Osteoblast (primary cell): ENCODE data around the gene HOXB6. TPM values are rescaled to one million over a fixed set of nuclear protein-coding genes. Genes with fewer than 3 reads are reported as not detected.
A peak's percentile ranks its signal among the peaks of the same experiment; 100 is the strongest.

ENCODE experiments used
- DNase-seq: peaks from one replicate; pipeline ENCODE4 v3.0.0; 2011; ENCODE audit warnings: low spot score, mixed read lengths; ENCODE audit not compliant: insufficient read length; ENCODE audit errors: missing footprints
- H2AFZ ChIP-seq: 2 replicates; pipeline ENCODE4 v1.6.0; 2011; ENCODE audit warnings: mild to moderate bottlenecking, low read length
- H3K27ac ChIP-seq: 2 replicates; pipeline ENCODE4 v1.5.1; 2011; ENCODE audit warnings: mild to moderate bottlenecking, low read depth, low read length, moderate library complexity
- H3K27me3 ChIP-seq: 2 replicates; pipeline ENCODE4 v1.6.0; 2012; ENCODE audit warnings: mild to moderate bottlenecking, control low read depth, inconsistent platforms, low read length, moderate library complexity; ENCODE audit not compliant: insufficient read depth
- H3K36me3 ChIP-seq: 2 replicates; pipeline ENCODE4 v1.5.1; 2011; ENCODE audit warnings: mild to moderate bottlenecking, low read length, control low read depth, moderate library complexity; ENCODE audit not compliant: insufficient read depth
- H3K4me1 ChIP-seq: 2 replicates; pipeline ENCODE4 v1.5.1; 2011; ENCODE audit warnings: mild to moderate bottlenecking, low read length, control low read depth, moderate library complexity; ENCODE audit not compliant: insufficient read depth
- H3K4me2 ChIP-seq: 2 replicates; pipeline ENCODE4 v1.6.0; 2011; ENCODE audit warnings: mild to moderate bottlenecking, low read length; ENCODE audit not compliant: insufficient read depth
- H3K4me3 ChIP-seq: fragments of 200-600 bp; sonication (generic); 3 replicates; pipeline ENCODE4 v1.5.1; 2012; ENCODE audit warnings: mild to moderate bottlenecking, low read length, inconsistent platforms; ENCODE audit not compliant: insufficient read depth
- H3K79me2 ChIP-seq: 2 replicates; pipeline ENCODE4 v1.6.0; 2012; ENCODE audit warnings: mild to moderate bottlenecking, low read length, control low read depth, inconsistent platforms; ENCODE audit not compliant: insufficient read depth
- H3K9me3 ChIP-seq: 2 replicates; pipeline ENCODE4 v1.5.1; 2011; ENCODE audit warnings: low read depth, low read length, control low read depth
- H4K20me1 ChIP-seq: 2 replicates; pipeline ENCODE4 v1.6.0; 2012; ENCODE audit warnings: mild to moderate bottlenecking, low read length, control low read depth; ENCODE audit not compliant: insufficient read depth
- CTCF ChIP-seq: IDR thresholded peaks from 2 replicates; pipeline ENCODE4 v1.5.1; 2011; ENCODE audit warnings: mild to moderate bottlenecking, low read depth, low read length, moderate library complexity; ENCODE audit errors: extremely low read depth
- total RNA-seq: library from RNA; depleted of rRNA; stranded (reverse); fragments of >200 nt; gene quantifications from 2 replicates; pipeline ENCODE4 v1.2.3, GENCODE V29; 2012

HOXB6 gene
- total RNA-seq, 1 donor = 0.72 TPM

GRCh38 chr17:48612456-48612853, 7.7 kb upstream of the HOXB6 start:
- Histone ChIP-seq H3K9me3 (no peaks in the 10 kb centered on the region), H2AFZ (no peak overlapping the region), H3K4me1 (no peaks in the 10 kb centered on the region), H3K4me3 (no peak overlapping the region), H3K79me2 (no peaks in the 10 kb centered on the region), H3K27me3 (peaks cover 96% of the 10 kb centered on the region), H4K20me1 (peaks cover 4% of the 10 kb centered on the region), H3K4me2 (no peak overlapping the region), H3K27ac (no peak overlapping the region), H3K36me3 (no peaks in the 10 kb centered on the region)
- DNase-seq = no peak
- no peak for TF ChIP-seq CTCF

- H3K4me2 ChIP-seq = no peak overlapping the region
- no peak for TF ChIP-seq CTCF
- peaks cover 4% of the 10 kb centered on the region for H4K20me1 ChIP-seq
- DNase-seq = no peak
- H3K79me2 ChIP-seq = no peaks in the 10 kb centered on the region
- no peaks in the 10 kb centered on the region for H3K9me3 ChIP-seq
- no peak overlapping the region for H2AFZ ChIP-seq
- no peak overlapping the region for H3K27ac ChIP-seq
- no peaks in the 10 kb centered on the region for H3K36me3 ChIP-seq
- H3K4me3 ChIP-seq = no peak overlapping the region
- H3K27me3 ChIP-seq = peaks cover 96% of the 10 kb centered on the region
- no peaks in the 10 kb centered on the region for H3K4me1 ChIP-seq
Measured at GRCh38 chr17:48611681-48612455, 7.1 kb upstream of the HOXB6 start.

DNA sequence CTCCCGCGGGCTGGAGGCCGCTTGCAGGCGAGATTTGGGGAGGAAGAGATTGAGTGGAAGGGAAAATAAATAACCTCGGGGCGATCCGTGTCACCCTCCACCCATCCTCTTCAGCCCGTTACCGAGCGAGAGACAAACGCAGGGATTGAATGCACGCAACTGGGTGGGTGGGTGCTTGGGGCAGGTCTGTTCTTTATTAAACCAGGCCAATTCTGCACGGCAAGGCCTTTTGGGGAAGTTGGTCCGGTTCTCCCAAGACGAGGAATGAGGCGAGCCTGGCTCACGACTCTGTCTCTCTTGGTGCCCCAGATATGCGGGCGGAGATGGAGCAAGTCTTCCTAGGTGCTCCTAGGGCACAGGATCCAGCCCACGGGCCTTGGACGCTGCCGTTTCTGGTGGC, 6.4 kb upstream of the HOXB6 start:
- Histone ChIP-seq H3K36me3 (no peaks in the 10 kb centered on the region), H3K4me2 (peak overlapping the region; percentile 61), H3K4me1 (no peaks in the 10 kb centered on the region), H2AFZ (no peak overlapping the region), H3K27me3 (peaks cover 96% of the 10 kb centered on the region), H3K79me2 (no peaks in the 10 kb centered on the region), H3K4me3 (peak overlapping the region; percentile 18), H4K20me1 (no peaks in the 10 kb centered on the region), H3K9me3 (no peaks in the 10 kb centered on the region), H3K27ac (no peak overlapping the region)
- no peak for DNase-seq
- no peak for TF ChIP-seq CTCF

DNA sequence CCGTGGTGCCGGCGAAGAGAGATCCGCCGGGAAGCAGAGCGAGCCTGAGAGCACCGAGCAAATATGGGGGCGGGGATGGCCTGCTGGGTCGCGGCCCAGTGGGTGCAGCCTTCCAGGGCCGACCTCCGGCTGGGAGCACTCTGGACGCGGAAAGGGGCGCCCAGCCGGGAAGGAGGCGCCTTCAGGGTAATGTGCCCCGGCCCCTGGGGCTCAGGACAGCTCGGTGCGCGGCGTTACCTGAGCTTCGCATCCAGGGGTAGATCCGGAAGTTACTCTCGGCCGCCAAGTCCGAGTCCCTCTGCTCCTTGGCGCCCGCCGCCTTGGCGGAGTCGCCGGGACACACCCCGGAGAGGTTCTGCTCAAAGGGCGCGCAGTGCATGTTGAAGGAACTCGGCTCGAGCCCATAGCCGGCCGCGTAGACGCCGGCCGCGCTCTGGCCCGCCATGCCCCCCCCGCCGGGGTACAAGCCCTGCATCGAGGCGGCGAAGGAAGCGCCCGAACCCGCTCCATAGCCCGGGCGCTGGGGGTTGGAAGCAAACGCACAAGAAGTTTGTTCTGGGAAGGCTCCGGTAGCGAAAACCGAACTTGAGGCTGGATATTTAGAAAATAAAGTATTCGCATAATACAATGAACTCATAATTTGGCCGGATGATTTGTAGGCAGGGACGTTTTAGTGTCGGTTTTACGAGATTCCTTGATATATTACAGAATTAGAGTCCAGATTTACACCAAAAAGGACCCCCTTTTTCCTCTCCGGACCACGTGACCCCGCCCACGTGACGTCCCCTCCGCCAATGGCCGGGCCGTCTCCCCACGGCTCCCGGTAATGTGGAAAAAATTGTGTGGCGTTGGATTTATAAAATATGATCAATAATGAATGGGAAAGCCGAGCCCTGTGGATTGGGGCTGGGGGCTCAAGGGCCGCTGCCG, 5.8 kb upstream of the HOXB6 start, which contains the start of gene HOXB7:
TSS of gene HOXB7 (minus strand) at position 736 of the 930 bp plus-strand sequence. CDS start at position 637, 99 bp downstream.
- Histone ChIP-seq H3K4me1 (no peaks in the 10 kb centered on the region), H2AFZ (no peak within 1 kb of the TSS), H4K20me1 (no peaks in the 10 kb centered on the region), H3K27ac (no peak within 1 kb of the TSS), H3K79me2 (no peaks in the 10 kb centered on the region), H3K4me2 (peak within 1 kb of the TSS; percentile 61), H3K36me3 (no peaks in the 10 kb centered on the region), H3K27me3 (peaks cover 96% of the 10 kb centered on the region), H3K9me3 (no peaks in the 10 kb centered on the region), H3K4me3 (peak within 1 kb of the TSS; percentile 35)
- DNase-seq = no peak
- TF ChIP-seq CTCF = no peak
